Endothelial cell (in vitro differentiated cells): ENCODE data around the gene MAD1L1. TPM values are rescaled to one million over a fixed set of nuclear protein-coding genes. Genes with fewer than 3 reads are reported as not detected.

Experiments
- DNase-seq: peaks from one replicate; pipeline ENCODE4 v3.0.0; 2021; ENCODE audit warnings: low spot score
- H3K27ac Mint-ChIP-seq: one replicate; pipeline ENCODE4 v1.8.0; 2021; ENCODE audit warnings: mixed read lengths, inconsistent platforms; ENCODE audit not compliant: unreplicated experiment
- H3K27me3 Mint-ChIP-seq: one replicate; pipeline ENCODE4 v1.8.0; 2021; ENCODE audit warnings: mild to moderate bottlenecking, moderate library complexity, mixed read lengths, inconsistent platforms; ENCODE audit not compliant: unreplicated experiment
- H3K36me3 Mint-ChIP-seq: one replicate; pipeline ENCODE4 v1.8.0; 2021; ENCODE audit warnings: mild to moderate bottlenecking, low read depth, mixed read lengths, inconsistent platforms; ENCODE audit not compliant: unreplicated experiment
- H3K4me1 Mint-ChIP-seq: one replicate; pipeline ENCODE4 v1.8.0; 2021; ENCODE audit warnings: mild to moderate bottlenecking, mixed read lengths, inconsistent platforms; ENCODE audit not compliant: unreplicated experiment
- H3K4me3 Mint-ChIP-seq: one replicate; pipeline ENCODE4 v1.8.0; 2021; ENCODE audit warnings: mild to moderate bottlenecking, mixed read lengths, inconsistent platforms; ENCODE audit not compliant: unreplicated experiment
- H3K9me3 Mint-ChIP-seq: one replicate; pipeline ENCODE4 v1.8.0; 2021; ENCODE audit warnings: mixed read lengths, inconsistent platforms; ENCODE audit not compliant: unreplicated experiment
- CTCF ChIP-seq: fragments of 200-600 bp; sonication (generic); IDR thresholded peaks from one replicate; pipeline ENCODE4 v1.5.0; 2021; ENCODE audit warnings: antibody characterized with exemption; ENCODE audit not compliant: unreplicated experiment
- total RNA-seq: library from RNA; stranded (reverse); fragmentation: NEBNext Ultra II Directional; extraction: Animal tissue kit (Norgen Biotek cat#: 25700); gene quantifications from one replicate; pipeline ENCODE4 v1.2.1, GENCODE V29; 2021; ENCODE audit not compliant: unreplicated experiment

Gene MAD1L1
- total RNA-seq, 1 donor from 2014 or later: 43.3 TPM

- Mint-ChIP-seq H3K9me3 (no peaks in the 10 kb centered on the region), H3K4me3 (no peak overlapping the region), H3K27ac (no peak overlapping the region), H3K4me1 (no peaks in the 10 kb centered on the region), H3K36me3 (peaks cover 3% of the 10 kb centered on the region), H3K27me3 (peaks cover 5% of the 10 kb centered on the region)
- TF ChIP-seq CTCF: no peak
- DNase-seq: no peak
Measured at GRCh38 chr7:1952169-1952760, 280.5 kb downstream of the MAD1L1 start.

GRCh38 chr7:1951600-1951999 lies 281.1 kb downstream of the MAD1L1 start:
- H3K36me3 Mint-ChIP-seq: no peaks in the 10 kb centered on the region
- no peaks in the 10 kb centered on the region for H3K4me1 Mint-ChIP-seq
- no peak overlapping the region for H3K27ac Mint-ChIP-seq
- peaks cover 7% of the 10 kb centered on the region for H3K27me3 Mint-ChIP-seq
- no peak for TF ChIP-seq CTCF
- no peak overlapping the region for H3K4me3 Mint-ChIP-seq
- no peak for DNase-seq
- H3K9me3 Mint-ChIP-seq: no peaks in the 10 kb centered on the region

- Mint-ChIP-seq H3K9me3 (no peaks in the 10 kb centered on the region), H3K27ac (no peak overlapping the region), H3K36me3 (no peaks in the 10 kb centered on the region), H3K4me3 (no peak overlapping the region), H3K4me1 (no peaks in the 10 kb centered on the region), H3K27me3 (peaks cover 9% of the 10 kb centered on the region)
- TF ChIP-seq CTCF: no peak
- no peak for DNase-seq
Measured at GRCh38 chr7:1951159-1951536, 281.6 kb downstream of the MAD1L1 start.

GRCh38 chr7:1950452-1951158 lies 282.1 kb downstream of the MAD1L1 start:
- TF ChIP-seq CTCF: no peak
- Mint-ChIP-seq H3K27ac (peak overlapping the region; percentile 57), H3K9me3 (no peaks in the 10 kb centered on the region), H3K4me3 (no peak overlapping the region), H3K27me3 (peaks cover 9% of the 10 kb centered on the region), H3K4me1 (no peaks in the 10 kb centered on the region), H3K36me3 (no peaks in the 10 kb centered on the region)
- no peak for DNase-seq

- no peak overlapping the region for H3K4me3 Mint-ChIP-seq
- no peak for TF ChIP-seq CTCF
Measured at GRCh38 chr7:1950066-1950451, 282.7 kb downstream of the MAD1L1 start.

More at GRCh38 chr7:1950066-1950451, 282.7 kb downstream of the MAD1L1 start:
- no peak for DNase-seq
- no peaks in the 10 kb centered on the region for H3K36me3 Mint-ChIP-seq
- H3K27ac Mint-ChIP-seq: peak overlapping the region; percentile 57
- no peaks in the 10 kb centered on the region for H3K4me1 Mint-ChIP-seq
- H3K27me3 Mint-ChIP-seq: peaks cover 12% of the 10 kb centered on the region
- H3K9me3 Mint-ChIP-seq: no peaks in the 10 kb centered on the region
